A673 (cell line): ENCODE data around the gene GNAQ. TPM values are rescaled to one million over a fixed set of nuclear protein-coding genes. Genes with fewer than 3 reads are reported as not detected.

ENCODE experiments used
- BruUV-seq: library from RNA; stranded (reverse); fragments of 400-500 nt; replicated peaks from 2 replicates; lab custom pipeline; 2021; lab: Mats Ljungman, UMichigan
- CTCF ChIA-PET: fragments of 300-600 bp; sonication (Branson Sonifier 250); formaldehyde crosslinking; loops from one replicate; lab custom pipeline; 2022; ENCODE audit warnings: antibody characterized with exemption; lab: Charles Lee
- POLR2A ChIA-PET: fragments of 300-600 bp; sonication (Branson Sonifier 250); formaldehyde crosslinking; loops from one replicate; lab custom pipeline; 2022; ENCODE audit warnings: antibody characterized with exemption; ENCODE audit not compliant: low non-redundant PET; lab: Charles Lee
- DNase-seq: peaks from one replicate; pipeline ENCODE4 v3.0.0-alpha.2; 2015; ENCODE audit warnings: low spot score
- H3K27ac ChIP-seq: fragments of 200-600 bp; sonication (generic); 2 replicates; pipeline ENCODE4 v1.5.1; 2016; ENCODE audit warnings: mixed run types, low read depth, mild to moderate bottlenecking, mixed read lengths, antibody characterized with exemption, low read length; ENCODE audit not compliant: poor library complexity, severe bottlenecking
- H3K27me3 ChIP-seq: fragments of 200-600 bp; sonication (generic); replicated peaks from 2 replicates; pipeline ENCODE4 v1.6.1; 2017; ENCODE audit warnings: mixed run types, low read depth, mild to moderate bottlenecking, mixed read lengths, antibody characterized with exemption, low read length; ENCODE audit not compliant: insufficient read depth, poor library complexity
- H3K36me3 ChIP-seq: fragments of 200-600 bp; sonication (generic); 2 replicates; pipeline ENCODE4 v1.6.1; 2016; ENCODE audit warnings: mixed run types, mild to moderate bottlenecking, mixed read lengths, antibody characterized with exemption, low read length; ENCODE audit not compliant: insufficient read depth, poor library complexity, severe bottlenecking
- H3K4me1 ChIP-seq: fragments of 200-600 bp; sonication (generic); 2 replicates; pipeline ENCODE4 v1.6.1; 2017; ENCODE audit warnings: mixed run types, mild to moderate bottlenecking, mixed read lengths, antibody characterized with exemption, low read length; ENCODE audit not compliant: insufficient read depth, poor library complexity, severe bottlenecking
- H3K4me3 ChIP-seq: fragments of 200-600 bp; sonication (generic); 2 replicates; pipeline ENCODE4 v1.5.1; 2016; ENCODE audit warnings: low read depth, mixed run types, mild to moderate bottlenecking, mixed read lengths, low read length; ENCODE audit not compliant: poor library complexity, severe bottlenecking
- H3K9me3 ChIP-seq: fragments of 200-600 bp; sonication (generic); 2 replicates; pipeline ENCODE4 v1.6.1; 2016; ENCODE audit warnings: mixed run types, low read depth, mild to moderate bottlenecking, mixed read lengths, antibody characterized with exemption, low read length; ENCODE audit not compliant: poor library complexity, severe bottlenecking
- EZH2 ChIP-seq: fragments of 200-600 bp; sonication (generic); IDR thresholded peaks from 2 replicates; pipeline ENCODE4 v1.6.1; 2017; ENCODE audit warnings: borderline replicate concordance, low read depth, mild to moderate bottlenecking, mixed read lengths, antibody characterized with exemption, low read length; ENCODE audit not compliant: poor library complexity, severe bottlenecking
- intact Hi-C: fragments of 100-400 bp; cut with micrococcal nuclease; formaldehyde crosslinking; loops from one replicate; pipeline ENCODE4 v1.10.0; 2022; ENCODE audit not compliant: unreplicated experiment
- total RNA-seq: library from RNA; stranded (reverse); gene quantifications from 2 replicates; pipeline ENCODE4 v1.2.3, GENCODE V29; 2021
- TF ChIP-seq, protein P1 (sequence below): fragments of 300-800, 200-600 bp; sonication (generic); conservative IDR thresholded peaks from 2 replicates; pipeline ENCODE4 v1.5.1; 2017; ENCODE audit warnings: low read depth, mild to moderate bottlenecking, antibody characterized with exemption, low read length, moderate library complexity, mixed read lengths

Gene GNAQ
- total RNA-seq, 1 experiment from 2014 or later, result 69.9 TPM

DNA sequence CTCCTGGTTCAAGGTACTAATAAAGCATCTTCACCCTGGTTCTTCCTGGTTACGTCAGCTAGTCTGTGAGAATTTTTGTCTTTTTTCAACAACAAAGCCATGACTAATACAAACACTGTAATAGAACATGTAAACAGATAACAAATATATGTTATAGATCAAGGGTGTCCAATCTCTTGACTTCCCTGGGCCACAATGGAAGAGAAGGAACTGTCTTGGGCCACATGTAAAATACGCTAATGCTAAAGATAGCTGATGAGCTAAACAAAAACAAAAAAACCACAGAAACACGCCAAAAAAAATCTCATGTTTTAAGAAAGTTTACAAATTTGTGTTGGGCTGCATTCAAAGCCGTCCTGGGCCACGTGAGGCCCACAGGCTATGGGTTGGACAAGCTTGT lies 259.0 kb downstream of the GNAQ start:
- no TSS peak for BruUV-seq
- ChIA-PET CTCF (no interaction called here), POLR2A (no interaction called here)
- no peak for TF ChIP-seq EZH2
- TF ChIP-seq, protein P1, sequence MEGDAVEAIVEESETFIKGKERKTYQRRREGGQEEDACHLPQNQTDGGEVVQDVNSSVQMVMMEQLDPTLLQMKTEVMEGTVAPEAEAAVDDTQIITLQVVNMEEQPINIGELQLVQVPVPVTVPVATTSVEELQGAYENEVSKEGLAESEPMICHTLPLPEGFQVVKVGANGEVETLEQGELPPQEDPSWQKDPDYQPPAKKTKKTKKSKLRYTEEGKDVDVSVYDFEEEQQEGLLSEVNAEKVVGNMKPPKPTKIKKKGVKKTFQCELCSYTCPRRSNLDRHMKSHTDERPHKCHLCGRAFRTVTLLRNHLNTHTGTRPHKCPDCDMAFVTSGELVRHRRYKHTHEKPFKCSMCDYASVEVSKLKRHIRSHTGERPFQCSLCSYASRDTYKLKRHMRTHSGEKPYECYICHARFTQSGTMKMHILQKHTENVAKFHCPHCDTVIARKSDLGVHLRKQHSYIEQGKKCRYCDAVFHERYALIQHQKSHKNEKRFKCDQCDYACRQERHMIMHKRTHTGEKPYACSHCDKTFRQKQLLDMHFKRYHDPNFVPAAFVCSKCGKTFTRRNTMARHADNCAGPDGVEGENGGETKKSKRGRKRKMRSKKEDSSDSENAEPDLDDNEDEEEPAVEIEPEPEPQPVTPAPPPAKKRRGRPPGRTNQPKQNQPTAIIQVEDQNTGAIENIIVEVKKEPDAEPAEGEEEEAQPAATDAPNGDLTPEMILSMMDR, result no peak
- no peak for DNase-seq
- Histone ChIP-seq H3K9me3 (peaks cover 15% of the 10 kb centered on the region), H3K4me3 (no peak overlapping the region), H3K27ac (no peak overlapping the region), H3K4me1 (peaks cover 18% of the 10 kb centered on the region), H3K36me3 (peaks cover 6% of the 10 kb centered on the region), H3K27me3 (no peaks in the 10 kb centered on the region)
- intact Hi-C loops, result no loop called here

DNA sequence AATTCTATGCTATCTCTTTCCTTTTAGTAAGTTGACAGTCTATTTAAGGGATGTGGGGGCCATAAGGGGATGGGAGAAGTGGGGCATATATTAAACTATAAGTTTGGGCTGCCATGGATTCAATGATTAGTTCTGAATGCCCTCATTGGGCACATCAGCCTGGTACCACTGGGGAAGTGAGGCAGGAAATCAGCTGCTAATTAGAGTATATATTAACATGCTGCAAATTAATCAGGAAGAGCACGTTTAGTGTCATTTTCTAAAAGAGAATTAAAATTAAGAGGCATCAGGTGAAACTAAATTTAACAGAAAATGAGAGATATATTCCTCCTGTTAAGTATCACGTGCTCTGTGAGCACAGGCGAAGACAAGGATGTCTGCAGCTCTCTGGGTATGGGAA lies 260.4 kb downstream of the GNAQ start:
- H3K4me3 ChIP-seq, result no peak overlapping the region
- no peak overlapping the region for H3K27ac ChIP-seq
- H3K4me1 ChIP-seq, result peaks cover 18% of the 10 kb centered on the region
- CTCF ChIA-PET, result no interaction called here
- no peak for TF ChIP-seq EZH2
- TF ChIP-seq, protein P1, result no peak
- H3K27me3 ChIP-seq, result no peaks in the 10 kb centered on the region
- no peak for DNase-seq
- H3K36me3 ChIP-seq, result no peaks in the 10 kb centered on the region
- intact Hi-C loops, result no loop called here
- peaks cover 4% of the 10 kb centered on the region for H3K9me3 ChIP-seq
- POLR2A ChIA-PET, result no interaction called here
- no TSS peak for BruUV-seq

DNA sequence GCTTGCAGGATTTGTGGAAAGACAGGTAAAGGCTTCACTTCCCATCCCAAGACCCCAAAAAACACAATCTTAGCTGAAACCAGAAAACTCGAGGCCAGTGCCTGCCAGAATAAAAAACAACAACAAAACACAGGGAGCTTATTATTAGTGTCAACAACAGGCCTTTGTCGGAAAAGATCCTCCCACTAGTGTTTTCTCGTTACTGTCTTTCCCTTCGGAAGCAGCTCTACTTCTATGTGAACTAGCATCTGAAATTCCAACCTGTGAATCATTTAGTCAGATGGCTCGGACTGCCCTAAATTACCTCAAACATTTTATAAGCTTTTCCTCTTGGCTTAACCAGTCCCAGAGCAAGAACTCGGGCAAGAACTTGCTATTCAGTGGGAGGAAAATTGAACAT lies 261.3 kb downstream of the GNAQ start:
- DNase-seq, result no peak
- ChIA-PET POLR2A (no interaction called here), CTCF (no interaction called here)
- TF ChIP-seq EZH2, result no peak
- Histone ChIP-seq H3K9me3 (no peaks in the 10 kb centered on the region), H3K27me3 (no peaks in the 10 kb centered on the region), H3K27ac (no peak overlapping the region), H3K4me1 (peaks cover 18% of the 10 kb centered on the region), H3K36me3 (no peaks in the 10 kb centered on the region), H3K4me3 (no peak overlapping the region)
- intact Hi-C loops, result no loop called here
- no TSS peak for BruUV-seq

DNA sequence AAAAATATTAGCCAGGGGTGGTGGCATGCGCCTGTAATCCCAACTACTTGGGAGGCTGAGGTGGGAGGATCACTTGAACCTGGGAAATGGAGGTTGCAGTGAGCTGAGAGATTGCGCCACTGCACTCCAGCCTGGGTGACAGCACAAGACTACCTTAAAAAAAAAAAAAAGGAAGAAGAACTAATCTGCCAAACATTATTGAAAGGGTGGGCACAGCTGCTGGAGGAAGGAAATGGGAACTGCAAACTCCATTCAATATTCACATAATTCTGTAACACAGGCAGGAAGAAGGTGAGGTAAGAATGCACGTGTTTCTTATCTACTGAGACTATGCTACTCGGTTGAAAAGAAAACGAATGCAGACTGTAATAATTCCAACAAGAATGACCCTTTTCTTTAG lies 262.4 kb downstream of the GNAQ start:
- Histone ChIP-seq H3K36me3 (no peaks in the 10 kb centered on the region), H3K4me3 (no peak overlapping the region), H3K4me1 (peaks cover 18% of the 10 kb centered on the region), H3K27me3 (no peaks in the 10 kb centered on the region), H3K9me3 (no peaks in the 10 kb centered on the region), H3K27ac (no peak overlapping the region)
- TF ChIP-seq EZH2, result no peak
- TF ChIP-seq, protein P1, result no peak
- POLR2A ChIA-PET, result no interaction called here
- no peak for DNase-seq
- intact Hi-C loops, result no loop called here
- CTCF ChIA-PET, result no interaction called here
- BruUV-seq, result no TSS peak
